Natural killer cell (primary cell): ENCODE data around the gene GALNT15. TPM values are rescaled to one million over a fixed set of nuclear protein-coding genes. Genes with fewer than 3 reads are reported as not detected.

ENCODE experiments used
- ATAC-seq, 3 donors: fragments of 150-1000 bp in 2 of 3; fragments of 200-7000 bp in 1 of 3; cut with Tn5 transposase; 1 replicate in 1 of 3; 2 replicates in 2 of 3; pipeline ENCODE4 v1.10.0; 2021; ENCODE audit warnings: mild to moderate bottlenecking in 2 of 3, moderate library complexity in 2 of 3
- DNase-seq, 2 donors: peaks; one replicate each; pipeline versions ENCODE4 v3.0.0 to v3.0.0-alpha.2; 2013 to 2021; ENCODE audit warnings: mixed read lengths in 1 of 2
- H3K27ac ChIP-seq: one replicate; pipeline ENCODE4 v1.5.1; 2013; ENCODE audit warnings: mild to moderate bottlenecking, low read length
- H3K27me3 ChIP-seq: one replicate; pipeline ENCODE4 v1.6.1; 2013; ENCODE audit warnings: low read length; ENCODE audit not compliant: control insufficient read depth, insufficient read depth
- H3K36me3 ChIP-seq: one replicate; pipeline ENCODE4 v1.6.1; 2013; ENCODE audit warnings: low read length; ENCODE audit not compliant: control insufficient read depth, insufficient read depth
- H3K4me1 ChIP-seq: one replicate; pipeline ENCODE4 v1.6.1; 2013; ENCODE audit warnings: low read length; ENCODE audit not compliant: control insufficient read depth, insufficient read depth
- H3K4me3 ChIP-seq: one replicate; pipeline ENCODE4 v1.5.1; 2013; ENCODE audit warnings: low read length
- H3K9me3 ChIP-seq: one replicate; pipeline ENCODE4 v1.6.1; 2013; ENCODE audit warnings: low read length; ENCODE audit not compliant: control insufficient read depth, insufficient read depth
- H3K27ac Mint-ChIP-seq, 2 donors: one replicate each; pipeline ENCODE4 v1.8.0; 2022; ENCODE audit warnings: mild to moderate bottlenecking in 2 of 2, mixed read lengths in 2 of 2, moderate library complexity in 1 of 2
- H3K27me3 Mint-ChIP-seq, 2 donors: one replicate each; pipeline ENCODE4 v1.8.0; 2022; ENCODE audit warnings: low read depth in 2 of 2, mixed read lengths in 2 of 2
- H3K36me3 Mint-ChIP-seq: one replicate; pipeline ENCODE4 v1.8.0; 2022; ENCODE audit warnings: mixed read lengths
- H3K4me1 Mint-ChIP-seq, 2 donors: one replicate each; pipeline ENCODE4 v1.8.0; 2022; ENCODE audit warnings: mixed read lengths in 2 of 2
- H3K4me3 Mint-ChIP-seq: one replicate; pipeline ENCODE4 v1.8.0; 2022; ENCODE audit warnings: mild to moderate bottlenecking, moderate library complexity, mixed read lengths
- H3K9me3 Mint-ChIP-seq, 2 donors: one replicate each; pipeline ENCODE4 v1.8.0; 2022; ENCODE audit warnings: mixed read lengths in 2 of 2
- CTCF ChIP-seq: fragments of 200-600 bp; IDR thresholded peaks from one replicate; pipeline ENCODE4 v1.8.0; 2022; ENCODE audit warnings: antibody characterized with exemption
- WGBS: methylation state at CpG from one replicate; pipeline ENCODE4 v1.1.7; 2013; ENCODE audit warnings: missing lambda C conversion rate; ENCODE audit not compliant: insufficient coverage; 5-methylcytosine and 5-hydroxymethylcytosine counted together
- intact Hi-C: fragments of 100-400 bp; cut with micrococcal nuclease; formaldehyde crosslinking; loops from one replicate; pipeline ENCODE4 v1.14.2; 2022
- total RNA-seq, 4 donors: library from RNA; stranded (reverse); fragments of 120-200 nt in 1 of 4; gene quantifications; one replicate each; pipeline versions ENCODE4 v1.2.3 to v1.2.4, GENCODE V29; 2013 to 2022

The GALNT15 gene
- total RNA-seq, 3 donors from 2014 or later (not counting 1 experiment from before 2014, with no cell fraction given): not detected

GRCh38 chr3:16140894-16141285 lies 33.6 kb upstream of the GALNT15 start:
- H3K9me3 Mint-ChIP-seq: no peaks in the 10 kb centered on the region
- no peaks in the 10 kb centered on the region for H3K27me3 Mint-ChIP-seq
- H3K4me3 Mint-ChIP-seq: no peak overlapping the region
- H3K4me3 ChIP-seq: no peak overlapping the region
- peaks cover 3% of the 10 kb centered on the region for H3K9me3 ChIP-seq
- H3K4me1 ChIP-seq: no peaks in the 10 kb centered on the region
- no peaks in the 10 kb centered on the region for H3K4me1 Mint-ChIP-seq
- TF ChIP-seq CTCF: no peak
- H3K27ac Mint-ChIP-seq: no peak overlapping the region
- no peak overlapping the region for H3K27ac ChIP-seq
- intact Hi-C loops: no loop called here
- no CpG with 5 or more reads among the region's 2 CpGs for WGBS
- ATAC-seq (no peak), DNase-seq (no peak)
- H3K36me3 ChIP-seq: no peaks in the 10 kb centered on the region
- no peaks in the 10 kb centered on the region for H3K36me3 Mint-ChIP-seq
- no peaks in the 10 kb centered on the region for H3K27me3 ChIP-seq

GRCh38 chr3:16142350-16143025 lies 32.0 kb upstream of the GALNT15 start:
- WGBS: 62% methylated on average over 4 of the region's 5 CpGs
- H3K9me3 Mint-ChIP-seq: no peaks in the 10 kb centered on the region
- TF ChIP-seq CTCF: no peak
- Histone ChIP-seq H3K4me3 (no peak overlapping the region), H3K9me3 (peaks cover 3% of the 10 kb centered on the region), H3K27me3 (no peaks in the 10 kb centered on the region), H3K27ac (no peak overlapping the region), H3K4me1 (no peaks in the 10 kb centered on the region), H3K36me3 (no peaks in the 10 kb centered on the region)
- H3K27ac Mint-ChIP-seq: no peak overlapping the region
- peaks cover 0 to 5% of the 10 kb centered on the region in 2 donors for H3K4me1 Mint-ChIP-seq
- H3K4me3 Mint-ChIP-seq: no peak overlapping the region
- DNase-seq (no peak), ATAC-seq (no peak)
- H3K36me3 Mint-ChIP-seq: no peaks in the 10 kb centered on the region
- H3K27me3 Mint-ChIP-seq: no peaks in the 10 kb centered on the region
- intact Hi-C loops: no loop called here

GRCh38 chr3:16143861-16144447 lies 30.5 kb upstream of the GALNT15 start:
- H3K4me3 Mint-ChIP-seq: no peak overlapping the region
- no peak overlapping the region for H3K27ac ChIP-seq
- H3K36me3 ChIP-seq: no peaks in the 10 kb centered on the region
- no peak for ATAC-seq
- intact Hi-C loops: no loop called here
- H3K27me3 Mint-ChIP-seq: no peaks in the 10 kb centered on the region
- no peak for DNase-seq
- no peaks in the 10 kb centered on the region for H3K4me1 ChIP-seq
- H3K4me1 Mint-ChIP-seq: peaks cover 0 to 6% of the 10 kb centered on the region in 2 donors
- 50% methylated on average over 2 of the region's 2 CpGs for WGBS
- no peak overlapping the region for H3K4me3 ChIP-seq
- H3K36me3 Mint-ChIP-seq: no peaks in the 10 kb centered on the region
- H3K27me3 ChIP-seq: no peaks in the 10 kb centered on the region
- no peak for TF ChIP-seq CTCF
- no peaks in the 10 kb centered on the region for H3K9me3 ChIP-seq
- no peaks in the 10 kb centered on the region for H3K9me3 Mint-ChIP-seq
- H3K27ac Mint-ChIP-seq: no peak overlapping the region

- Histone ChIP-seq H3K27ac (no peak overlapping the region), H3K9me3 (no peaks in the 10 kb centered on the region), H3K4me1 (no peaks in the 10 kb centered on the region), H3K27me3 (no peaks in the 10 kb centered on the region), H3K4me3 (no peak overlapping the region), H3K36me3 (no peaks in the 10 kb centered on the region)
- WGBS: 88% methylated on average over 2 of the region's 2 CpGs
- H3K27ac Mint-ChIP-seq: no peak overlapping the region
- ATAC-seq (no peak), DNase-seq (no peak)
- no peaks in the 10 kb centered on the region for H3K9me3 Mint-ChIP-seq
- intact Hi-C loops: no loop called here
- TF ChIP-seq CTCF: no peak
- H3K4me3 Mint-ChIP-seq: no peak overlapping the region
- peaks cover 0 to 6% of the 10 kb centered on the region in 2 donors for H3K4me1 Mint-ChIP-seq
- no peaks in the 10 kb centered on the region for H3K36me3 Mint-ChIP-seq
- H3K27me3 Mint-ChIP-seq: no peaks in the 10 kb centered on the region
These were observed 29.3 kb upstream of the GALNT15 start for GRCh38 chr3:16145176-16145575.
